WTC11 (cell line): ENCODE measurements around the gene TATDN3.

Experiments used
- ATF2 ChIP-seq: sonication (generic); formaldehyde crosslinking; IDR thresholded peaks from 2 replicates; pipeline ENCODE4 v1.8.1; 2022; ENCODE audit warnings: low read depth, missing genetic modification reagents, borderline replicate concordance
- ATF3 ChIP-seq: sonication (generic); formaldehyde crosslinking; conservative IDR thresholded peaks from 2 replicates; pipeline ENCODE4 v1.8.1; 2022; ENCODE audit warnings: mild to moderate bottlenecking, missing genetic modification reagents
- CREB1 ChIP-seq: sonication (generic); formaldehyde crosslinking; IDR thresholded peaks from 2 replicates; pipeline ENCODE4 v1.8.0; 2023; ENCODE audit warnings: mild to moderate bottlenecking, missing genetic modification reagents
- CREM ChIP-seq: sonication (generic); formaldehyde crosslinking; IDR thresholded peaks from 2 replicates; pipeline ENCODE4 v1.8.1; 2022; ENCODE audit warnings: mild to moderate bottlenecking, missing genetic modification reagents, moderate library complexity
- MXD4 ChIP-seq: fragments of 250-450 bp; sonication (Bioruptor Pico); IDR thresholded peaks from 2 replicates; pipeline ENCODE4 v1.8.0; 2021; ENCODE audit warnings: mild to moderate bottlenecking, moderate library complexity, borderline replicate concordance
- NFYB ChIP-seq: sonication (generic); formaldehyde crosslinking; conservative IDR thresholded peaks from 2 replicates; pipeline ENCODE4 v1.8.0; 2022; ENCODE audit warnings: low read depth, missing genetic modification reagents
- PRRX2 ChIP-seq: fragments of 250-450 bp; sonication (Bioruptor Pico); IDR thresholded peaks from 2 replicates; pipeline ENCODE4 v1.8.0; 2021; ENCODE audit warnings: mild to moderate bottlenecking
- SP1 ChIP-seq: sonication (generic); formaldehyde crosslinking; conservative IDR thresholded peaks from 2 replicates; pipeline ENCODE4 v1.8.1; 2022; ENCODE audit warnings: missing genetic modification reagents
- ZNF219 ChIP-seq: sonication (generic); formaldehyde crosslinking; IDR thresholded peaks from 2 replicates; pipeline ENCODE4 v1.8.0; 2023; ENCODE audit warnings: missing genetic modification reagents, mild to moderate bottlenecking, borderline replicate concordance
- TF ChIP-seq, protein P1 (sequence below): fragments of 200-600 bp; IDR thresholded peaks from 2 replicates; pipeline ENCODE4 v1.8.0; 2022; ENCODE audit warnings: antibody characterized with exemption
- TF ChIP-seq, protein P2 (sequence below): sonication (generic); formaldehyde crosslinking; IDR thresholded peaks from 2 replicates; pipeline ENCODE4 v1.8.0; 2022; ENCODE audit warnings: mild to moderate bottlenecking, missing genetic modification reagents
- TF ChIP-seq, protein P3 (sequence below): sonication (generic); formaldehyde crosslinking; IDR thresholded peaks from 2 replicates; pipeline ENCODE4 v1.8.0; 2022; ENCODE audit warnings: mild to moderate bottlenecking, missing genetic modification reagents

GRCh38 chr1:212752934-212753497 is 38.7 kb upstream of the TATDN3 start:
- TF ChIP-seq PRRX2 (CRISPR knock-in tag), result no peak
- TF ChIP-seq MXD4 (CRISPR knock-in tag), result no peak
- TF ChIP-seq ATF3 (CRISPR knock-in tag), result no peak
- TF ChIP-seq, protein P1, sequence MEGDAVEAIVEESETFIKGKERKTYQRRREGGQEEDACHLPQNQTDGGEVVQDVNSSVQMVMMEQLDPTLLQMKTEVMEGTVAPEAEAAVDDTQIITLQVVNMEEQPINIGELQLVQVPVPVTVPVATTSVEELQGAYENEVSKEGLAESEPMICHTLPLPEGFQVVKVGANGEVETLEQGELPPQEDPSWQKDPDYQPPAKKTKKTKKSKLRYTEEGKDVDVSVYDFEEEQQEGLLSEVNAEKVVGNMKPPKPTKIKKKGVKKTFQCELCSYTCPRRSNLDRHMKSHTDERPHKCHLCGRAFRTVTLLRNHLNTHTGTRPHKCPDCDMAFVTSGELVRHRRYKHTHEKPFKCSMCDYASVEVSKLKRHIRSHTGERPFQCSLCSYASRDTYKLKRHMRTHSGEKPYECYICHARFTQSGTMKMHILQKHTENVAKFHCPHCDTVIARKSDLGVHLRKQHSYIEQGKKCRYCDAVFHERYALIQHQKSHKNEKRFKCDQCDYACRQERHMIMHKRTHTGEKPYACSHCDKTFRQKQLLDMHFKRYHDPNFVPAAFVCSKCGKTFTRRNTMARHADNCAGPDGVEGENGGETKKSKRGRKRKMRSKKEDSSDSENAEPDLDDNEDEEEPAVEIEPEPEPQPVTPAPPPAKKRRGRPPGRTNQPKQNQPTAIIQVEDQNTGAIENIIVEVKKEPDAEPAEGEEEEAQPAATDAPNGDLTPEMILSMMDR, result no peak
- TF ChIP-seq CREB1 (CRISPR knock-in tag), result no peak
- TF ChIP-seq SP1, result no peak
- TF ChIP-seq ZNF219 (CRISPR knock-in tag), result no peak
- no peak for TF ChIP-seq ATF2 (CRISPR knock-in tag)
- TF ChIP-seq, protein P2, sequence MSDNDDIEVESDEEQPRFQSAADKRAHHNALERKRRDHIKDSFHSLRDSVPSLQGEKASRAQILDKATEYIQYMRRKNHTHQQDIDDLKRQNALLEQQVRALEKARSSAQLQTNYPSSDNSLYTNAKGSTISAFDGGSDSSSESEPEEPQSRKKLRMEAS, result no peak
- no peak for TF ChIP-seq CREM (CRISPR knock-in tag)
- TF ChIP-seq, protein P3, sequence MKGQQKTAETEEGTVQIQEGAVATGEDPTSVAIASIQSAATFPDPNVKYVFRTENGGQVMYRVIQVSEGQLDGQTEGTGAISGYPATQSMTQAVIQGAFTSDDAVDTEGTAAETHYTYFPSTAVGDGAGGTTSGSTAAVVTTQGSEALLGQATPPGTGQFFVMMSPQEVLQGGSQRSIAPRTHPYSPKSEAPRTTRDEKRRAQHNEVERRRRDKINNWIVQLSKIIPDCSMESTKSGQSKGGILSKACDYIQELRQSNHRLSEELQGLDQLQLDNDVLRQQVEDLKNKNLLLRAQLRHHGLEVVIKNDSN (CRISPR knock-in tag), result no peak
- no peak for TF ChIP-seq NFYB (CRISPR knock-in tag)
